GM23248 (cell line): ENCODE measurements around the gene STIM1. TPM values are rescaled to one million over a fixed set of nuclear protein-coding genes. Genes with fewer than 3 reads are reported as not detected.
A peak's percentile ranks its signal among the peaks of the same experiment; 100 is the strongest.

Experiments
- DNase-seq: peaks from one replicate; pipeline ENCODE4 v3.0.0-alpha.2; 2015
- H2AFZ ChIP-seq: fragments of 200-600 bp; sonication (generic); 2 replicates; pipeline ENCODE4 v1.6.1; 2016; ENCODE audit warnings: antibody characterized with exemption
- H3F3A ChIP-seq: fragments of 200-600 bp; sonication (generic); 2 replicates; pipeline ENCODE4 v1.6.1; 2016; ENCODE audit warnings: mild to moderate bottlenecking, antibody characterized with exemption, mixed run types; ENCODE audit not compliant: insufficient read depth
- H3K27ac ChIP-seq: fragments of 200-600 bp; sonication (generic); 2 replicates; pipeline ENCODE4 v1.5.1; 2016; ENCODE audit warnings: mild to moderate bottlenecking
- H3K27me3 ChIP-seq: fragments of 200-600 bp; sonication (generic); replicated peaks from 2 replicates; pipeline ENCODE4 v1.6.1; 2016; ENCODE audit warnings: mild to moderate bottlenecking; ENCODE audit not compliant: insufficient read depth
- H3K36me3 ChIP-seq: fragments of 200-600 bp; sonication (generic); 2 replicates; pipeline ENCODE4 v1.6.1; 2016; ENCODE audit warnings: low read depth, mild to moderate bottlenecking
- H3K4me1 ChIP-seq: fragments of 200-600 bp; sonication (generic); 2 replicates; pipeline ENCODE4 v1.6.1; 2016; ENCODE audit warnings: mild to moderate bottlenecking; ENCODE audit not compliant: insufficient read depth
- H3K4me2 ChIP-seq: fragments of 200-600 bp; sonication (generic); one replicate; pipeline ENCODE4 v1.6.1; 2016; ENCODE audit warnings: mild to moderate bottlenecking; ENCODE audit not compliant: unreplicated experiment
- H3K4me3 ChIP-seq: fragments of 200-600 bp; sonication (generic); 2 replicates; pipeline ENCODE4 v1.5.1; 2016; ENCODE audit warnings: mild to moderate bottlenecking
- H3K79me2 ChIP-seq: fragments of 200-600 bp; sonication (generic); 2 replicates; pipeline ENCODE4 v1.6.1; 2016; ENCODE audit warnings: mild to moderate bottlenecking; ENCODE audit not compliant: insufficient read depth
- H3K9ac ChIP-seq: fragments of 200-600 bp; sonication (generic); 2 replicates; pipeline ENCODE4 v1.6.1; 2016; ENCODE audit warnings: mild to moderate bottlenecking
- H3K9me2 ChIP-seq: fragments of 200-600 bp; sonication (generic); 2 replicates; pipeline ENCODE4 v1.6.1; 2016; ENCODE audit warnings: mixed run types, mild to moderate bottlenecking, moderate library complexity; ENCODE audit not compliant: insufficient read depth
- H3K9me3 ChIP-seq: fragments of 200-600 bp; sonication (generic); one replicate; pipeline ENCODE4 v1.6.1; 2017; ENCODE audit warnings: low read depth
- H4K20me1 ChIP-seq: fragments of 200-600 bp; sonication (generic); 2 replicates; pipeline ENCODE4 v1.6.0; 2016; ENCODE audit not compliant: insufficient read depth
- EZH2 ChIP-seq: fragments of 200-600 bp; sonication (generic); IDR thresholded peaks from 2 replicates; pipeline ENCODE4 v1.6.1; 2018; ENCODE audit warnings: antibody characterized with exemption, mild to moderate bottlenecking; ENCODE audit not compliant: insufficient read depth, poor library complexity, severe bottlenecking
- EZH2phosphoT487 ChIP-seq: fragments of 200-600 bp; sonication (generic); IDR thresholded peaks from 2 replicates; pipeline ENCODE4 v1.6.1; 2018; ENCODE audit warnings: antibody characterized with exemption, moderate library complexity, mild to moderate bottlenecking, low read depth; ENCODE audit not compliant: insufficient read depth
- WGBS, 2 experiments: methylation state at CpG; one replicate each; pipeline ENCODE4 v1.1.6; 2015 to 2017; ENCODE audit warnings: low lambda C conversion rate in 2 of 2, low coverage in 1 of 2; ENCODE audit errors: missing lambda C conversion rate in 2 of 2; 5-methylcytosine and 5-hydroxymethylcytosine counted together
- in situ Hi-C: fragments of 300-500 bp; cut with MboI; formaldehyde crosslinking; loops from 2 replicates; pipeline ENCODE4 v1.15.0; 2020
- polyA plus RNA-seq: library from polyadenylated mRNA; unstranded; fragments of >200 nt; fragmentation: Nextera tagmentation; extraction: Ambion mirVana; gene quantifications from 2 replicates; pipeline ENCODE4 v1.2.1, GENCODE V29; 2016
- total RNA-seq: library from RNA; depleted of rRNA; stranded (reverse); fragments of >200 nt; shearing (Covaris generic); gene quantifications from 2 replicates; pipeline ENCODE4 v1.2.3, GENCODE V29; 2014

Gene STIM1
- total and polyA plus RNA-seq, 2 experiments from 2014 or later, result 22.3 to 24.6 TPM

DNA sequence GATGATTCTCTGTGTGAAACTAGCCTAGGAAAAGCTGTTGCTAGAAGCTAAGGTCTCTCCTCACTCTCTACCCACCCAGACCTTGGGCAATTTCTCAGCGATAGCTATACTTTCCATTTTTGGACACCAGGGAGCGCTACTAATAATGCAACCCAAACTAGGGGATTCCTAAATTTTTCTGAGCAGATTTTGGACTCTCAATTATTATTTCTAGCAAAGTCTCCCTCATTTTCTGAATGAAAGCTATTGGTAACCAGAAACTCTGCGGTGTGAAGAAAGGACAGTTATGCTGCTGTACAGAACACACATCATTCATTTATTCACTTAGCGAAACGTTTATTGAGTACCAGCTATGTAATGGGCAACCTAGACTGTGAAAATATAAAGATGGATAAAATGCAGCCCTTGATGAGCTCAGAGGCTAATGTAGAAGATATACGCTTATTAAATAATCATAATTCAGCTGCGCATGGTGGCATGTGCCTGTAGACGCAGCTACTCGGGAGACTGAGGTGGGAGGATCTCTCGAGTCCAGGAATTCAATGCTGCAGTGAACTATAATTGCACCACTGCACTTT, 6.1 kb upstream of the STIM1 start:
- TF ChIP-seq EZH2 (no peak), EZH2phosphoT487 (no peak)
- in situ Hi-C loops, result loop anchor here (5.0 kb wide), 1 partner anchor 218 kb away; no protein-coding TSS in a partner anchor
- Histone ChIP-seq H3K9me3 (no peaks in the 10 kb centered on the region), H2AFZ (no peak overlapping the region), H3K4me3 (no peak overlapping the region), H3F3A (no peaks in the 10 kb centered on the region), H3K9me2 (no peaks in the 10 kb centered on the region), H3K4me1 (no peaks in the 10 kb centered on the region), H3K79me2 (no peaks in the 10 kb centered on the region), H3K4me2 (no peak overlapping the region), H3K27me3 (no peaks in the 10 kb centered on the region), H3K36me3 (no peaks in the 10 kb centered on the region), H3K9ac (no peak overlapping the region), H3K27ac (no peak overlapping the region), H4K20me1 (no peaks in the 10 kb centered on the region)
- DNase-seq, result peak; percentile 67
- WGBS, 2 experiments, result 51 to 54% methylated on average over 10 of the region's 10 CpGs

DNA sequence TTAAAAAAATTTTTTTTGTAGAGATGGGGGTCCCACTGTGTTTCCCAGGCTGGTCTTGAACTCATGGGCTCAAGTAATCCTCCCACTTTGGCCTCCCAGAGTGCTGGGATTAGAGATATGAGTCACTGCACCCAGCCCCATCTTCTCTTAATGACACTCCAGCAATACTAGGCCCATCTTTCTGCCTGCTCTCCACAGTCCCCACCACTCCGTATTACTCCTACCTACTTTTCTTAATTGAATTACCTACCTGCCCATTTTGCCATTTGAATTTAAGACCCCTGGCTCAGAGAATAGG, 2.0 kb upstream of the STIM1 start:
- H3K9ac ChIP-seq, result no peak overlapping the region
- no peak for TF ChIP-seq EZH2phosphoT487
- TF ChIP-seq EZH2, result no peak
- H3K4me1 ChIP-seq, result peaks cover 17% of the 10 kb centered on the region
- H3K9me3 ChIP-seq, result no peaks in the 10 kb centered on the region
- H3K27me3 ChIP-seq, result no peaks in the 10 kb centered on the region
- DNase-seq, result no peak
- no peaks in the 10 kb centered on the region for H3F3A ChIP-seq
- H3K79me2 ChIP-seq, result peaks cover 29% of the 10 kb centered on the region
- H4K20me1 ChIP-seq, result no peaks in the 10 kb centered on the region
- H3K4me2 ChIP-seq, result no peak overlapping the region
- H2AFZ ChIP-seq, result no peak overlapping the region
- in situ Hi-C loops, result no loop called here
- H3K27ac ChIP-seq, result no peak overlapping the region
- H3K9me2 ChIP-seq, result no peaks in the 10 kb centered on the region
- H3K36me3 ChIP-seq, result no peaks in the 10 kb centered on the region
- 95 to 100% methylated on average over 1 of the region's 1 CpG for WGBS, 2 experiments
- no peak overlapping the region for H3K4me3 ChIP-seq

DNA sequence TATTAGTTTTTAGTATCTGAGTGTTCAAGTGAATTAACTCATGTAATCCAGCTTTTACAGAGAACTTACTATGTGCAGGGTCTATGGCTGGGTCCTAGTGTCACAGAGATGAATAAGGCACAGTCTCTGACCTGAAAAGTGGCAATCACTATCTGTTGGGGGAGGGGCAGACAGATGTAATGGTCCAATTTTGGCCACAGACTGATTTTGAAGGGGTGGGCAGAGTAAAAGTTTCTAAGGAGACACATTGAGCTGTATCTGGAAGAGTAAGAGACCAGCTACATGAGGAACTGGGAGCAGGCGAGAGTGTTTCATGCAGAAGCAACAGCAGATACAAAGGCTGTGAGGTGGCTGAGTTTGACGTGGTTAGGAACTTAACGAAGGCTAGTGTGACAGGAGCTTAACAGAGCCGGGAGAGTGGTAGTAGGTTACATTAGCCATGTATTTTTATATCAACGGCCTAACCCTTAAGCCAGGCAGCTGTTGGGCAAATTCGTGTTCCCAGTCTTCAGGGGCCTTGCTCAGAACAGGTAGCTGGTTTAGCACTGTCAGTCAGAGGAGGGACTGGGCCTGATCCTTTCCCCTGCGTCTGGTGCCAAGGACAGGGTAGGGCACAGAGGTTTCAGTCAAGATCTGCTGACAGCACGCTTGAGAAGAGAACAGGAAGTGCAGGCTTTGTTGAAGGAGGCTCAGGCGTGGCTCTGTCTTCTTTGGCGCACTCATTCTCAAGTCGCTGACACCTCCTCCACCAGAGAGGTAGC, 1.4 kb upstream of the STIM1 start:
- peaks cover 17% of the 10 kb centered on the region for H3K4me1 ChIP-seq
- in situ Hi-C loops, result no loop called here
- TF ChIP-seq EZH2 (no peak), EZH2phosphoT487 (no peak)
- no peak overlapping the region; the same call in 1 of the 2 replicates for H3K4me3 ChIP-seq
- peak overlapping the region; percentile 93 for H2AFZ ChIP-seq
- no peaks in the 10 kb centered on the region for H3K36me3 ChIP-seq
- H3K27me3 ChIP-seq, result no peaks in the 10 kb centered on the region
- WGBS, 2 experiments, result 76 to 79% methylated on average over 11 of the region's 11 CpGs
- H3K79me2 ChIP-seq, result peaks cover 35% of the 10 kb centered on the region
- H3K4me2 ChIP-seq, result peak overlapping the region; percentile 13
- no peaks in the 10 kb centered on the region for H3K9me2 ChIP-seq
- no peaks in the 10 kb centered on the region for H4K20me1 ChIP-seq
- no peaks in the 10 kb centered on the region for H3F3A ChIP-seq
- no peaks in the 10 kb centered on the region for H3K9me3 ChIP-seq
- no peak overlapping the region; the same call in 1 of the 2 replicates for H3K9ac ChIP-seq
- H3K27ac ChIP-seq, result no peak overlapping the region
- no peak for DNase-seq

DNA sequence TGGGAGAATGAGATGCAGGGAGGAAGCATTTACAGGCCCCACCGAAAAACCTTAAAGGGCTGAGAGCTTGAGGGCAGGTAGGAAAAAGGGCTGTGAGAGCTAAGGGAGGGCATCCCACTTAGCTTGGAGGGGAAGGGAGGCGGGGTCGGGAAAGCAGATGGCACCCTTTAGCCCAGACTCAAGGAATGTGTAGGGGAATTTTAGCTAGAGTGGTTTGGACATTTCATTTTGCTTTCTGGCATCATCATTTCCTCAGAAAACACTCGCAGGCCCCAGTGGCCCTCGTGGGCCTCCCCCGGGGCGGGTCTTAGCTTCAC, 846 bp upstream of the STIM1 start:
- Histone ChIP-seq H3K27ac (no peak overlapping the region), H4K20me1 (no peaks in the 10 kb centered on the region), H3K9me3 (no peaks in the 10 kb centered on the region), H3K9me2 (no peaks in the 10 kb centered on the region), H2AFZ (peak overlapping the region; percentile 93), H3K4me3 (peak overlapping the region; percentile 89), H3K4me2 (peak overlapping the region; percentile 13), H3K36me3 (no peaks in the 10 kb centered on the region), H3F3A (no peaks in the 10 kb centered on the region), H3K79me2 (peaks cover 40% of the 10 kb centered on the region), H3K9ac (no peak overlapping the region; the same call in 1 of the 2 replicates), H3K27me3 (no peaks in the 10 kb centered on the region), H3K4me1 (peaks cover 17% of the 10 kb centered on the region)
- TF ChIP-seq EZH2phosphoT487 (no peak), EZH2 (no peak)
- 14 to 18% methylated on average over 7 of the region's 7 CpGs for WGBS, 2 experiments
- in situ Hi-C loops, result no loop called here
- no peak for DNase-seq
